HEK293 (cell line): ENCODE data around the gene ZNF775.

Experiments used
- CTCF ChIA-PET: fragments of 350-600 bp; formaldehyde crosslinking; extraction: SDS; loops from one replicate; lab custom pipeline; 2021; ENCODE audit warnings: antibody characterized with exemption; lab: Yijun Ruan, JAX
- POLR2A ChIA-PET: fragments of 300-600 bp; formaldehyde crosslinking; extraction: SDS; loops from one replicate; lab custom pipeline; 2020; ENCODE audit warnings: antibody characterized with exemption, inconsistent platforms; lab: Yijun Ruan, JAX
- H3K27ac ChIP-seq: fragments of 200-500 bp; sonication (Bioruptor generic); 2 replicates; pipeline ENCODE4 v1.5.1; 2014; ENCODE audit warnings: low read depth, low read length, control low read depth, inconsistent platforms; ENCODE audit errors: extremely low read depth
- H3K36me3 ChIP-seq, 2 experiments: fragments of 200-500 bp in 1 of 2; sonication (Bioruptor generic) in 1 of 2; 1 replicate in 1 of 2; 2 replicates in 1 of 2; pipeline ENCODE4 v1.5.1; 2014 to 2017; ENCODE audit warnings: inconsistent platforms in 2 of 2, low read length in 2 of 2; ENCODE audit not compliant: control insufficient read depth in 2 of 2, insufficient read depth in 1 of 2
- H3K4me1 ChIP-seq: fragments of 200-500 bp; sonication (Bioruptor generic); 2 replicates; pipeline ENCODE4 v1.5.1; 2014; ENCODE audit warnings: mild to moderate bottlenecking, low read length, inconsistent platforms; ENCODE audit not compliant: control insufficient read depth, insufficient read depth
- H3K4me3 ChIP-seq: 2 replicates; pipeline ENCODE4 v1.5.1; 2011; ENCODE audit warnings: low read depth, mild to moderate bottlenecking, control low read depth, low read length, moderate library complexity
- H3K9me3 ChIP-seq: fragments of 200-500 bp; sonication (Bioruptor generic); 2 replicates; pipeline ENCODE4 v1.5.1; 2014; ENCODE audit warnings: low read depth, low read length, inconsistent platforms; ENCODE audit not compliant: control insufficient read depth, insufficient read depth
- BCL11B ChIP-seq: fragments of 450-650 bp; formaldehyde crosslinking; IDR thresholded peaks from 2 replicates; pipeline ENCODE4 v1.5.1; 2016; ENCODE audit warnings: low read depth, missing biosample characterization, missing genetic modification characterization
- EGR2 ChIP-seq: fragments of 450-650 bp; formaldehyde crosslinking; IDR thresholded peaks from 2 replicates; pipeline ENCODE4 v1.5.1; 2016; ENCODE audit warnings: low read depth, missing biosample characterization, missing genetic modification characterization
- GLIS2 ChIP-seq: fragments of 450-650 bp; formaldehyde crosslinking; IDR thresholded peaks from 2 replicates; pipeline ENCODE4 v1.5.1; 2016; ENCODE audit warnings: missing biosample characterization, missing genetic modification characterization
- IKZF3 ChIP-seq: fragments of 450-650 bp; IDR thresholded peaks from 2 replicates; pipeline ENCODE4 v1.5.0; 2018; ENCODE audit warnings: missing biosample characterization, mild to moderate bottlenecking, missing genetic modification characterization, moderate library complexity
- PRDM10 ChIP-seq: fragments of 450-650 bp; formaldehyde crosslinking; IDR thresholded peaks from 2 replicates; pipeline ENCODE4 v1.5.1; 2016; ENCODE audit warnings: missing biosample characterization, missing genetic modification characterization
- RBAK ChIP-seq: fragments of 450-650 bp; formaldehyde crosslinking; IDR thresholded peaks from 2 replicates; pipeline ENCODE4 v1.5.1; 2016; ENCODE audit warnings: missing biosample characterization, missing genetic modification characterization
- SALL2 ChIP-seq: fragments of 450-650 bp; formaldehyde crosslinking; IDR thresholded peaks from 2 replicates; pipeline ENCODE4 v1.5.0; 2017; ENCODE audit warnings: missing biosample characterization, mild to moderate bottlenecking, missing genetic modification characterization, borderline replicate concordance
- SP3 ChIP-seq: fragments of 450-650 bp; formaldehyde crosslinking; IDR thresholded peaks from 2 replicates; pipeline ENCODE4 v1.5.1; 2016; ENCODE audit warnings: missing biosample characterization, missing genetic modification characterization
- SP7 ChIP-seq: fragments of 450-650 bp; formaldehyde crosslinking; IDR thresholded peaks from 2 replicates; pipeline ENCODE4 v1.5.1; 2016; ENCODE audit warnings: missing biosample characterization, missing genetic modification characterization
- TRIM28 ChIP-seq: IDR thresholded peaks from 2 replicates; pipeline ENCODE4 v1.6.1; 2011; ENCODE audit warnings: low read length, control low read depth, borderline replicate concordance
- ZBTB7A ChIP-seq: fragments of 450-650 bp; formaldehyde crosslinking; IDR thresholded peaks from 2 replicates; pipeline ENCODE4 v1.5.1; 2016; ENCODE audit warnings: low read depth, missing biosample characterization, missing genetic modification characterization
- ZNF10 ChIP-seq: fragments of 450-650 bp; formaldehyde crosslinking; IDR thresholded peaks from 2 replicates; pipeline ENCODE4 v1.5.1; 2017; ENCODE audit warnings: missing biosample characterization, missing genetic modification characterization
- ZNF121 ChIP-seq: fragments of 450-650 bp; formaldehyde crosslinking; IDR thresholded peaks from 2 replicates; pipeline ENCODE4 v1.5.1; 2016; ENCODE audit warnings: missing biosample characterization, missing genetic modification characterization
- ZNF169 ChIP-seq: fragments of 450-650 bp; formaldehyde crosslinking; IDR thresholded peaks from 2 replicates; pipeline ENCODE4 v1.5.1; 2016; ENCODE audit warnings: missing biosample characterization, missing genetic modification characterization
- ZNF2 ChIP-seq: fragments of 450-650 bp; formaldehyde crosslinking; IDR thresholded peaks from 2 replicates; pipeline ENCODE4 v1.5.1; 2016; ENCODE audit warnings: missing biosample characterization, missing genetic modification characterization
- ZNF202 ChIP-seq: fragments of 450-650 bp; formaldehyde crosslinking; IDR thresholded peaks from 2 replicates; pipeline ENCODE4 v1.5.1; 2016; ENCODE audit warnings: missing biosample characterization, missing genetic modification characterization, borderline replicate concordance
- ZNF211 ChIP-seq: fragments of 450-650 bp; formaldehyde crosslinking; IDR thresholded peaks from 2 replicates; pipeline ENCODE4 v1.5.1; 2016; ENCODE audit warnings: low read depth, missing biosample characterization, missing genetic modification characterization
- ZNF214 ChIP-seq: fragments of 450-650 bp; formaldehyde crosslinking; IDR thresholded peaks from 2 replicates; pipeline ENCODE4 v1.5.1; 2017; ENCODE audit warnings: missing biosample characterization, mild to moderate bottlenecking, missing genetic modification characterization, borderline replicate concordance
- ZNF23 ChIP-seq: fragments of 450-650 bp; formaldehyde crosslinking; IDR thresholded peaks from 2 replicates; pipeline ENCODE4 v1.5.1; 2016; ENCODE audit warnings: missing biosample characterization, missing genetic modification characterization, borderline replicate concordance
- ZNF24 ChIP-seq: fragments of 450-650 bp; formaldehyde crosslinking; IDR thresholded peaks from 2 replicates; pipeline ENCODE4 v1.5.1; 2016; ENCODE audit warnings: missing biosample characterization, missing genetic modification characterization
- ZNF404 ChIP-seq: fragments of 450-650 bp; formaldehyde crosslinking; IDR thresholded peaks from 2 replicates; pipeline ENCODE4 v1.5.1; 2017; ENCODE audit warnings: missing biosample characterization, missing genetic modification characterization
- ZNF416 ChIP-seq: fragments of 450-650 bp; formaldehyde crosslinking; IDR thresholded peaks from 2 replicates; pipeline ENCODE4 v1.5.1; 2016; ENCODE audit warnings: missing biosample characterization, missing genetic modification characterization
- ZNF529 ChIP-seq: fragments of 450-650 bp; formaldehyde crosslinking; IDR thresholded peaks from 2 replicates; pipeline ENCODE4 v1.5.1; 2017; ENCODE audit warnings: missing genetic modification characterization, missing biosample characterization; ENCODE audit not compliant: insufficient replicate concordance
- ZNF544 ChIP-seq: fragments of 450-650 bp; formaldehyde crosslinking; IDR thresholded peaks from 2 replicates; pipeline ENCODE4 v1.5.0; 2017; ENCODE audit warnings: missing biosample characterization, missing genetic modification characterization
- ZNF624 ChIP-seq: fragments of 450-650 bp; formaldehyde crosslinking; IDR thresholded peaks from 2 replicates; pipeline ENCODE4 v1.5.1; 2017; ENCODE audit warnings: missing biosample characterization, missing genetic modification characterization
- ZNF629 ChIP-seq: fragments of 450-650 bp; formaldehyde crosslinking; IDR thresholded peaks from 2 replicates; pipeline ENCODE4 v1.5.1; 2017; ENCODE audit warnings: missing biosample characterization, missing genetic modification characterization
- ZNF664 ChIP-seq: fragments of 450-650 bp; formaldehyde crosslinking; IDR thresholded peaks from 2 replicates; pipeline ENCODE4 v1.5.1; 2016; ENCODE audit warnings: missing biosample characterization, missing genetic modification characterization
- ZNF670 ChIP-seq: fragments of 450-650 bp; formaldehyde crosslinking; IDR thresholded peaks from 2 replicates; pipeline ENCODE4 v1.5.1; 2016; ENCODE audit warnings: missing biosample characterization, missing genetic modification characterization, low read depth
- ZNF843 ChIP-seq: fragments of 450-650 bp; formaldehyde crosslinking; IDR thresholded peaks from 2 replicates; pipeline ENCODE4 v1.5.1; 2016; ENCODE audit warnings: missing biosample characterization, missing genetic modification characterization
- TF ChIP-seq, protein P1 (sequence below): fragments of 450-650 bp; formaldehyde crosslinking; IDR thresholded peaks from 2 replicates; pipeline ENCODE4 v1.5.1; 2017; ENCODE audit warnings: missing biosample characterization, missing genetic modification characterization
- TF ChIP-seq, protein P2 (sequence below): fragments of 450-650 bp; formaldehyde crosslinking; IDR thresholded peaks from 2 replicates; pipeline ENCODE4 v1.5.1; 2016; ENCODE audit warnings: missing biosample characterization, missing genetic modification characterization
- TF ChIP-seq, protein P3 (sequence below): fragments of 450-650 bp; IDR thresholded peaks from 2 replicates; pipeline ENCODE4 v1.5.1; 2018; ENCODE audit warnings: missing biosample characterization, mild to moderate bottlenecking, missing genetic modification characterization

The ZNF775 gene

DNA sequence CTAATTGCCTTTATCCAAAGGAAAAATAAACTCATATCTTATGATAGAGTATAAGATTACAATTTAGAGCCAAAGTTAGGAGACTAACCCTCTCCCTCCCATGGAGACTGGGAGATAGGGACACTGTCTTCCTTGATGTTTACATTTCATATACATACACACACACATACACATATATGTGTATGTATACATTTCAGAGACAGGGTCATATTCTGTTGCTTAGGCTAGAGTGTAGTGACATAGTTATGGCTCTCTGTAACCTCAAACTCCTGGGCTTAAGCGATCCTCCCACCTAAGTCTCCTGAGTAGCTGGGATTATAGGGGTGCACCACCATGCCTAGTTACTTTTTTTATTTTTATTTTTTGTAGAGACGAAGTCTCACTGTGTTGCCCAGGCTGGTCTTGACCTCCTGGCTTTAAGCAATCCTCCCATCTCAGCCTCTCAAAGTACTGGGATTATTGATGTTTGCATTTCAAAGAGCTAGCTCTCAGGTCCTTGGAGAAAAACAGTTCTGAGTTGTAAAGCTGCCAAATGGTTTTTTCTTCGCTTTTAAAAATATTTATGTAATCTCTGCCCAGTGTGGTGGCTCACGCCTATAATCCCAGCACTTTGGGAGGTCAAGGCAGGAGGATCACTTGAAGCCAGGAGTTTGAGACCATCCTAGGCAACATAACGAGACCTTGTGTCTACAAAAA lies 18.6 kb upstream of the ZNF775 start:
- Histone ChIP-seq H3K4me1 (no peaks in the 10 kb centered on the region), H3K9me3 (no peaks in the 10 kb centered on the region), H3K4me3 (no peak overlapping the region), H3K27ac (no peak overlapping the region), H3K36me3 (no peaks in the 10 kb centered on the region)
- ChIA-PET CTCF (no interaction called here), POLR2A (no interaction called here)
- TF ChIP-seq ZNF624 (tag by site-specific recombination) (no peak), BCL11B (tag by site-specific recombination) (no peak), ZNF670 (tag by site-specific recombination) (no peak), ZNF629 (tag by site-specific recombination) (peak; percentile 50; the same call in 1 of the 2 replicates), ZNF2 (tag by site-specific recombination) (peak; percentile 11; the same call in 1 of the 2 replicates), ZNF416 (no peak), ZNF24 (tag by site-specific recombination) (no peak), ZNF169 (tag by site-specific recombination) (no peak), PRDM10 (tag by site-specific recombination) (no peak), SP7 (tag by site-specific recombination) (no peak), ZNF544 (tag by site-specific recombination) (no peak), RBAK (tag by site-specific recombination) (no peak), SALL2 (tag by site-specific recombination) (no peak), EGR2 (no peak), ZNF843 (no peak; the same call in 1 of the 2 replicates), ZNF211 (tag by site-specific recombination) (no peak), ZNF664 (tag by site-specific recombination) (no peak), SP3 (tag by site-specific recombination) (no peak), ZNF404 (tag by site-specific recombination) (no peak), ZNF202 (tag by site-specific recombination) (no peak), ZNF529 (no peak), TRIM28 (no peak), ZNF23 (tag by site-specific recombination) (no peak), ZNF214 (tag by site-specific recombination) (no peak), ZNF10 (tag by site-specific recombination) (no peak), ZNF121 (peak; percentile 77), GLIS2 (tag by site-specific recombination) (no peak), IKZF3 (tag by site-specific recombination) (peak; percentile 29; the same call in 1 of the 2 replicates), ZBTB7A (tag by site-specific recombination) (no peak)
- TF ChIP-seq, protein P1, sequence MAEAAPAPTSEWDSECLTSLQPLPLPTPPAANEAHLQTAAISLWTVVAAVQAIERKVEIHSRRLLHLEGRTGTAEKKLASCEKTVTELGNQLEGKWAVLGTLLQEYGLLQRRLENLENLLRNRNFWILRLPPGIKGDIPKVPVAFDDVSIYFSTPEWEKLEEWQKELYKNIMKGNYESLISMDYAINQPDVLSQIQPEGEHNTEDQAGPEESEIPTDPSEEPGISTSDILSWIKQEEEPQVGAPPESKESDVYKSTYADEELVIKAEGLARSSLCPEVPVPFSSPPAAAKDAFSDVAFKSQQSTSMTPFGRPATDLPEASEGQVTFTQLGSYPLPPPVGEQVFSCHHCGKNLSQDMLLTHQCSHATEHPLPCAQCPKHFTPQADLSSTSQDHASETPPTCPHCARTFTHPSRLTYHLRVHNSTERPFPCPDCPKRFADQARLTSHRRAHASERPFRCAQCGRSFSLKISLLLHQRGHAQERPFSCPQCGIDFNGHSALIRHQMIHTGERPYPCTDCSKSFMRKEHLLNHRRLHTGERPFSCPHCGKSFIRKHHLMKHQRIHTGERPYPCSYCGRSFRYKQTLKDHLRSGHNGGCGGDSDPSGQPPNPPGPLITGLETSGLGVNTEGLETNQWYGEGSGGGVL: no peak
- TF ChIP-seq, protein P2, sequence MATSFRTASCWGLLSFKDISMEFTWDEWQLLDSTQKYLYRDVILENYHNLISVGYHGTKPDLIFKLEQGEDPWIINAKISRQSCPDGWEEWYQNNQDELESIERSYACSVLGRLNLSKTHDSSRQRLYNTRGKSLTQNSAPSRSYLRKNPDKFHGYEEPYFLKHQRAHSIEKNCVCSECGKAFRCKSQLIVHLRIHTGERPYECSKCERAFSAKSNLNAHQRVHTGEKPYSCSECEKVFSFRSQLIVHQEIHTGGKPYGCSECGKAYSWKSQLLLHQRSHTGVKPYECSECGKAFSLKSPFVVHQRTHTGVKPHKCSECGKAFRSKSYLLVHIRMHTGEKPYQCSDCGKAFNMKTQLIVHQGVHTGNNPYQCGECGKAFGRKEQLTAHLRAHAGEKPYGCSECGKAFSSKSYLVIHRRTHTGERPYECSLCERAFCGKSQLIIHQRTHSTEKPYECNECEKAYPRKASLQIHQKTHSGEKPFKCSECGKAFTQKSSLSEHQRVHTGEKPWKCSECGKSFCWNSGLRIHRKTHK (tag by site-specific recombination): no peak
- TF ChIP-seq, protein P3, sequence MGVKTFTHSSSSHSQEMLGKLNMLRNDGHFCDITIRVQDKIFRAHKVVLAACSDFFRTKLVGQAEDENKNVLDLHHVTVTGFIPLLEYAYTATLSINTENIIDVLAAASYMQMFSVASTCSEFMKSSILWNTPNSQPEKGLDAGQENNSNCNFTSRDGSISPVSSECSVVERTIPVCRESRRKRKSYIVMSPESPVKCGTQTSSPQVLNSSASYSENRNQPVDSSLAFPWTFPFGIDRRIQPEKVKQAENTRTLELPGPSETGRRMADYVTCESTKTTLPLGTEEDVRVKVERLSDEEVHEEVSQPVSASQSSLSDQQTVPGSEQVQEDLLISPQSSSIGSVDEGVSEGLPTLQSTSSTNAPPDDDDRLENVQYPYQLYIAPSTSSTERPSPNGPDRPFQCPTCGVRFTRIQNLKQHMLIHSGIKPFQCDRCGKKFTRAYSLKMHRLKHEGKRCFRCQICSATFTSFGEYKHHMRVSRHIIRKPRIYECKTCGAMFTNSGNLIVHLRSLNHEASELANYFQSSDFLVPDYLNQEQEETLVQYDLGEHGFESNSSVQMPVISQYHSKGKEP (tag by site-specific recombination): 0 out of 2 replicates have a peak, but pooled peaks have one; percentile 7
